Spinal cord (tissue), 10 donors: ENCODE data around the gene DPF1. TPM values are rescaled to one million over a fixed set of nuclear protein-coding genes. Genes with fewer than 3 reads are reported as not detected.
A peak's percentile ranks its signal among the peaks of the same experiment; 100 is the strongest.

Experiments used
- DNase-seq, 6 donors: peaks; one replicate each; pipeline versions ENCODE4 v3.0.0 to v3.0.0-alpha.2; 2013 to 2015; ENCODE audit warnings: low spot score in 6 of 6, low read depth in 4 of 6
- H3K27ac ChIP-seq: one replicate; pipeline ENCODE4 v1.5.1; 2013; ENCODE audit warnings: low read depth, low read length, control low read depth
- H3K27me3 ChIP-seq: one replicate; pipeline ENCODE4 v1.6.1; 2013; ENCODE audit warnings: low read length; ENCODE audit not compliant: control insufficient read depth, insufficient read depth
- H3K36me3 ChIP-seq: one replicate; pipeline ENCODE4 v1.6.1; 2013; ENCODE audit warnings: low read length; ENCODE audit not compliant: control insufficient read depth, insufficient read depth
- H3K4me1 ChIP-seq: one replicate; pipeline ENCODE4 v1.6.1; 2013; ENCODE audit warnings: low read length; ENCODE audit not compliant: control insufficient read depth, insufficient read depth
- H3K4me3 ChIP-seq: one replicate; pipeline ENCODE4 v1.5.1; 2013; ENCODE audit warnings: low read depth, low read length, control low read depth
- H3K9me3 ChIP-seq: one replicate; pipeline ENCODE4 v1.6.1; 2013; ENCODE audit warnings: low read length; ENCODE audit not compliant: control insufficient read depth, insufficient read depth
- WGBS: methylation state at CpG from one replicate; pipeline ENCODE4 v1.1.5; 2013; ENCODE audit warnings: missing lambda C conversion rate; ENCODE audit not compliant: insufficient coverage; 5-methylcytosine and 5-hydroxymethylcytosine counted together
- polyA plus RNA-seq, 2 donors: library from polyadenylated mRNA; unstranded; fragments of 120-200 nt; gene quantifications; one replicate each; pipeline ENCODE4 v1.2.1, GENCODE V29; 2013; ENCODE audit not compliant: insufficient read length in 2 of 2
- total RNA-seq, 2 donors: library from RNA; depleted of rRNA in 1 of 2; stranded (reverse); fragments of 120-200 nt in 1 of 2; fragments of >200 nt in 1 of 2; gene quantifications; one replicate each; pipeline versions ENCODE4 v1.2.3 to v1.2.4, GENCODE V29; 2013 to 2014
- donor health status: healthy.

DPF1 gene
- total and polyA plus RNA-seq, 4 donors, result 12.4 to 90.1 (median 40.0) TPM

DNA sequence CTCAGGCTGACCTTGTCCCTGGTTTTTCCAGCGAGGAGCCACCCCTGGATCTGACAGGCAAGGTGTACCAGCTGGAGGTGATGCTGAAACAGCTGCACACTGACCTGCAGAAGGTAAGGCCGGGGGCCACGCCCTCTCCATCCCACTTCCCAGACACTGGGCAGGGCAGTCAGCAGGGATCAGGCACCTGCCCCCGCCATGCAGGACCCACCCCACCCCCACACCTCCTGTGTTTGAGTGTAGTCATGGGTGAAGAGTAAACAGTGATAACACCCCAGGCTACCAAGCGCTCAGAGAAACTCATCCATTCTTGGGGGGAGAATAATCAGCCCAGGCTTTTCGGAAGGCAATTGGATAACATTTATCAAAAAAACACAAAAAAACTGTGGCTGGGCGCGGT lies 19.9 kb downstream of the DPF1 start:
- Histone ChIP-seq H3K9me3 (no peaks in the 10 kb centered on the region), H3K36me3 (peaks cover 75% of the 10 kb centered on the region), H3K4me1 (peaks cover 16% of the 10 kb centered on the region), H3K4me3 (no peak overlapping the region), H3K27ac (no peak overlapping the region), H3K27me3 (no peaks in the 10 kb centered on the region)
- 93% methylated on average over 1 of the region's 8 CpGs for WGBS
- no peak for DNase-seq

DNA sequence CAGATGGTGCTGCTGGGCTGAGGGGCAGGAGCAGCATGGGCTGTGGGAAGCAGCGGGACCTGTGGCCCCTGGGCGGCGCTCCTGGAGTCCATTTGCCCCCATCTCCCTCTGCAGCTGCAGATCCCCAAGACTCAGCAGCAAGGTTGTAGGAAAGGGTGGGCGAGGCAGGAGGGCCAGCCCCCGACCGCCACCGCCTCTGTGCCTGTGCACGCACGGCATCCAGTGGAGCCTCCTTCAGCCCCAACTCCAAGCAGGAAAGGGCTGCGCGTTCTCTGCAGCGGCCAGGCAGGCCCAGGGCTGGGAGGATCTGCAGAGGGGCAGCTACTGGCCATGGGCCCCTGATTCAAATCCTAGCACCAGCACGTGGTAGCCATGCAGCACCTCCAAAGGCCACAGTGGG lies 20.8 kb downstream of the DPF1 start:
- no peaks in the 10 kb centered on the region for H3K27me3 ChIP-seq
- H3K9me3 ChIP-seq, result no peaks in the 10 kb centered on the region
- H3K4me1 ChIP-seq, result peaks cover 15% of the 10 kb centered on the region
- H3K4me3 ChIP-seq, result no peak overlapping the region
- WGBS, result 87% methylated on average over 11 of the region's 13 CpGs
- no peak overlapping the region for H3K27ac ChIP-seq
- H3K36me3 ChIP-seq, result peaks cover 84% of the 10 kb centered on the region
- DNase-seq, result no peak

DNA sequence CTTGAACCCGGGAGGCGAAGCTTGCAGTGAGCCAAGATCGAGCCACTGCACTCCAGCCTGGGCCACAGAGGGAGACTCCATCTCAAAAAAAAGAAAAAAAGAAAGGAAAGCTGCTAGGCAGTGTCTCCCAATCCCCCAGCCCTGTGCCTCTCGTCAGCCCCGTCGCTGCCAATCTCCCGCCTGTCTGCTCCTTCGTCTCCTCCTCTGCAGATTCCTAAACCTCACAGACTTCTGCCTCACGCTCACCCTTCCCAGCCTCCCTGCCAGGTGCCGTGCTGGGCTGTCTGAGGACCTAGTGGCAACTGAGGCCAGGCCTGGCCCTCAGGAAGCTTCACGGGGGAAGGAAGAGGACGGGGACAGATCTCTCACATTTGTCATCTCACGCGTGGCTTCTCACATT lies 21.5 kb downstream of the DPF1 start:
- 95% methylated on average over 14 of the region's 14 CpGs for WGBS
- H3K4me1 ChIP-seq, result peaks cover 13% of the 10 kb centered on the region
- no peaks in the 10 kb centered on the region for H3K27me3 ChIP-seq
- no peak overlapping the region for H3K4me3 ChIP-seq
- H3K27ac ChIP-seq, result no peak overlapping the region
- no peaks in the 10 kb centered on the region for H3K9me3 ChIP-seq
- DNase-seq, result peak in 1 of 6 donors; percentile 40
- H3K36me3 ChIP-seq, result peaks cover 89% of the 10 kb centered on the region

DNA sequence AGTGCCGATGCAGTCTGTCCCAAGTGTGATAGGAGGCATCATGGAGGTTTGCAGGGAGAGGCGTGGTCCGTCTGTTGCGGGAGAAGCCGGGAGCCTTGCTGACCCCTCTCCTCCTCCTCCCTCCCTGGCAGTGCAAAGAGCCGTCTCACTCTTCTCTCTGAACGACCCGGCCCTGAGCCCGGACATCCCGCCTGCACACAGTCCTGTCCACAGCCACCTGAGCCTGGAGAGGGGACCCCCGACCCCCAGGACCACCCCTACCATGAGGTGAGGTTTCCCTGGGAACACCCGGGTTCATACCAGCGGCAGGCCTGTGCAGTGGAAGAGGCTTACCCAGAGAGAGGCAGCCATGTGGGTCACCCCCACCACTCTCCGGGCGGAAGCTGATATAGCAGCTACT lies 22.3 kb downstream of the DPF1 start:
- H3K36me3 ChIP-seq, result peaks cover 90% of the 10 kb centered on the region
- no peak overlapping the region for H3K4me3 ChIP-seq
- no peak for DNase-seq
- H3K27ac ChIP-seq, result no peak overlapping the region
- no peaks in the 10 kb centered on the region for H3K27me3 ChIP-seq
- no peaks in the 10 kb centered on the region for H3K9me3 ChIP-seq
- WGBS, result 80% methylated on average over 13 of the region's 15 CpGs
- H3K4me1 ChIP-seq, result peaks cover 6% of the 10 kb centered on the region

DNA sequence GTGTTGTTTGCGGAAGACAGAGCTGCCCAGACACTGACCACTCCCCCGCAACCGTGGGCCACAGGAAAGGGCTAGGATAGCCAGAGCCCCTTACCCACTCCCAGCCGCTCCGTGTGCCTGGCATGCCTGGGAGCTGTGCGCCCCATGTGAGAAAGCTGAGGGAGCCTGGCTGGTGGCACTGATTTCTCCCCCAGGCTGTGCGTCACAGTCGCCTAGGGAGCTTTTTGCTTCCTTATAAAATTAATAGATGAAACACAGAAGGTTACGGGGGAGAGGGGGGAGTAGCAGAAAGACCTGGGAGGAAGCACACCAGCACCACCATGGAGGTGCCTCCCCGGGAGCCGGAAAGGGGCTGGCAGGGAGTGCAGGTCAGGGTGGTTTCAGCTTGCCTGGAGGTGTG lies 24.7 kb downstream of the DPF1 start:
- H3K4me1 ChIP-seq, result peaks cover 5% of the 10 kb centered on the region
- H3K27me3 ChIP-seq, result no peaks in the 10 kb centered on the region
- no peak for DNase-seq
- H3K4me3 ChIP-seq, result no peak overlapping the region
- H3K27ac ChIP-seq, result no peak overlapping the region
- H3K36me3 ChIP-seq, result peaks cover 93% of the 10 kb centered on the region
- WGBS, result 82% methylated on average over 7 of the region's 11 CpGs
- no peaks in the 10 kb centered on the region for H3K9me3 ChIP-seq

DNA sequence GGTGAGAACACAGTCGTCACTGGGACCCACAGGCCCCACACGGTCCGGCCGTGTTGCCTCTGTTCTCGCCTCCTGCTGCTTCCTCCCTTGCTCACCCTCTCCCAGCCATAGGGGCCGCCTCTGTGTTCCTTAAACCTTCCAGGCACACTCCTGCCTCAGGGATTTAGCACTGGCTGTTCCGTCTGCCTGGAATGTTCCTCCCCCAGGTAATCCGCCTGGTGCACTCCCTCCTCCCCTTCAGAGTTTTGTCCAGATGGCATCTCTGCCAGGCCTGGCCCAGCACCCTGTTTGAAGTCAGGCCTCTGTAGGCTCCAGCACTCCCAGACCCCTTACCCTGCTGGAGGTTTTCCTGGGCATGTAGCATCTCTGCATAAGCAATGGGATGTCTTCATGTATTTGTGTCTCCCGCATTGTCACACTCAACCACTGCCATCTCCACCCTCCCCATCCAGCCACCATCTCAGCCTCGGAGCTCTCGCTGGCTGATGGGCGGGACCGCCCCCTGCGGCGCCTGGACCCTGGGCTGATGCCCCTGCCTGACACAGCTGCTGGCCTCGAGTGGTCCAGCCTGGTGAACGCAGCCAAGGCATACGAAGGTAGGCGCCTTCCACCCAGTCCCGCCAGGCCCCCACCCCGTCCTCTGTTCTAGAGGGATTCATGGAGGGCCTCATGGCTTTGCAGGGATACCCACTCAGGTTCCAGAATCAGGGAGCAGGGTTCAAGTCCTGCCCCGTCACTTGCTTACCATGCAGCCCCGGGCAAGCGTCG lies 25.9 kb downstream of the DPF1 start:
- H3K27me3 ChIP-seq, result no peaks in the 10 kb centered on the region
- no peaks in the 10 kb centered on the region for H3K9me3 ChIP-seq
- H3K4me1 ChIP-seq, result peaks cover 5% of the 10 kb centered on the region
- WGBS, result 88% methylated on average over 25 of the region's 25 CpGs
- H3K4me3 ChIP-seq, result no peak overlapping the region
- H3K36me3 ChIP-seq, result peaks cover 93% of the 10 kb centered on the region
- DNase-seq, result no peak
- H3K27ac ChIP-seq, result no peak overlapping the region

DNA sequence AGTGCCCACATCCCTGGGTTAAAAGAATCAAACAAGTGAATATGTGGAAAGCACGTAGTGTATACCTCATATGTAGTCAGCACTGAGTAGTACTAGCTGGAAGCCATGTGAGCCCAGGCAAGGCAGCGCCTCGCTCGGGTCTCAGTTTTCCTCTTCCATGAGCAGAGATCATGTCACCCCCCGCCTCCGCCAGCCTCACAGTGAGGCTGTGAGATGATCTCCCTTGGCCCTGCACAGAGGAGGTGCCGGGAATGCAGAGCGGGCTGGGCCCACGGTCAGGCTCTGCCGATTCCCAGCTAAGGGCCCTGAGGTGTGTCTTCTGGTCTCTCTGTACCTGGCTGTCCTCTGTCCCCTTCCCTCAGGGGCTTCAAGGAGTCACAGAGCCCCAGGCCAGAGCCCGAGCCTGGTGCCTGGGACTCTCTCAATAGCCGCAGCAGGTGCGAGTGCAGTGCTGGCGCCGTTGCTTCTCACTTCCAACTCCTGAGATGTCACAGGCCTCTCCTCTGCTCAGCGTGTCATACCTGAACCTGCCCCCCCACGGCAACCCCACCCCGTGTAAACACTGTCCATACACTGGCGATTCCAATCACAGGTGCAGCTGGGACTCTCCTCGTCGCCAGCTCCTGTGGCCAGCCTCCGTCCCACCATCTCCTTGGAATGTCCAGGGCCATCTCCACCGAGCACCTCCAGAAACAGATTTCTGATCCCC lies 26.9 kb downstream of the DPF1 start:
- H3K27me3 ChIP-seq, result no peaks in the 10 kb centered on the region
- no peak overlapping the region for H3K4me3 ChIP-seq
- WGBS, result 96% methylated on average over 23 of the region's 23 CpGs
- H3K4me1 ChIP-seq, result peaks cover 5% of the 10 kb centered on the region
- no peak for DNase-seq
- H3K9me3 ChIP-seq, result no peaks in the 10 kb centered on the region
- H3K27ac ChIP-seq, result no peak overlapping the region
- peaks cover 92% of the 10 kb centered on the region for H3K36me3 ChIP-seq

DNA sequence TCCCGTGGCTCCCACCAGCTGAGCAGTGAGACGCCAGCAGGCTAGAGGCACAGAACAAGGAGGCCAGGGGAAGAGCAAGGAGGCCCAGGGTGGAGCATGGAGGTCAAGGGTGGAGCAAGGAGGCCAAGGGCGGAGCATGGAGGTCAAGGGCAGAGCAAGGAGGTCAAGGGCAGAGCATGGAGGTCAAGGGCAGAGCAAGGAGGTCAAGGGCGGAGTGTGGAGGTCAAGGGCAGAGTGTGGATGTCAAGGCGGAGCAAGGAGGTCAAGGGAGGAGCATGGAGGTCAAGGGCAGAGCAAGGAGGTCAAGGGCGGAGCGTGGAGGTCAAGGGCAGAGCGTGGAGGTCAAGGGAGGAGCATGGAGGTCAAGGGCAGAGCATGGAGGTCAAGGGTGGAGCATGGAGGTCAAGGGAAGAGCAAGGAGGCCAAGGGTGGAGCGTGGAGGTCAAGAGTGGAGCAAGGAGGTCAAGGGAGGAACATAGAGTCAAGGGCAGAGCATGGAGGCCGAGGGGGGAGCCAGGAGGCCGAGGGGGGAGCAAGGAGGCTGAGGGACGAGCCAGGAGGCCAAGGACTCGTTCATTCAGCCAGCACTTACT lies 27.7 kb downstream of the DPF1 start:
- Histone ChIP-seq H3K9me3 (no peaks in the 10 kb centered on the region), H3K4me3 (no peak overlapping the region), H3K36me3 (peaks cover 92% of the 10 kb centered on the region), H3K27me3 (no peaks in the 10 kb centered on the region), H3K27ac (no peak overlapping the region), H3K4me1 (peaks cover 5% of the 10 kb centered on the region)
- 87% methylated on average over 9 of the region's 13 CpGs for WGBS
- no peak for DNase-seq

DNA sequence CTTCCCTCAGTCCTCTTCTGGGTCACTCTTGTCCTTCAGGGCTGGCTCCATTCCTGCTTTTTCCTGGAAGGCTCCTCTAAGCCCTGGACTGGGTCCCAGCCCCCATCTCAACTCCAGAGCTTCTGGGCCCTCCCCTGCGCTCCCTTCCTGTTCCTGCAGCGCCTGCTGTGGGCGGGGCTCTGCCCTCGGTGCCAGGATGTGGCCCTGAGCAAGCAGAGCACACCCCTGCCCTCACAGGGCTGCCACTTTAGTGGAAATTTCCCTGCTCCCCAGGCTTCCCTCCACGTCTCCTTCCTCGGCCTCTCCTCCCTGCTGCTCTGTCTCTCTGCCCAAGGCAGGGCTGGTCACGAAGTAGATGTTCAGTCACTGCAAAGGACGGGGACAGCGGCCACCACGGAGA lies 28.8 kb downstream of the DPF1 start:
- Histone ChIP-seq H3K4me3 (no peak overlapping the region), H3K36me3 (peaks cover 87% of the 10 kb centered on the region), H3K9me3 (no peaks in the 10 kb centered on the region), H3K4me1 (peaks cover 5% of the 10 kb centered on the region), H3K27ac (no peak overlapping the region), H3K27me3 (no peaks in the 10 kb centered on the region)
- 91% methylated on average over 10 of the region's 10 CpGs for WGBS
- DNase-seq, result no peak
